MM.1S (cell line): ENCODE data around the gene NCAN.

Experiments used
- DNase-seq: peaks from one replicate; pipeline ENCODE4 v3.0.0-alpha.2; 2015
- H2AFZ ChIP-seq: fragments of 300-600 bp; sonication (generic); 2 replicates; pipeline ENCODE4 v1.6.0; 2016; ENCODE audit warnings: antibody characterized with exemption, low read length
- H3F3A ChIP-seq: fragments of 300-600 bp; sonication (generic); 2 replicates; pipeline ENCODE4 v1.6.1; 2016; ENCODE audit warnings: mild to moderate bottlenecking, antibody characterized with exemption, low read length, moderate library complexity, mixed read lengths; ENCODE audit not compliant: insufficient read depth
- H3K27ac ChIP-seq: fragments of 300-600 bp; sonication (generic); 2 replicates; pipeline ENCODE4 v1.5.1; 2016; ENCODE audit warnings: mild to moderate bottlenecking, low read length
- H3K27me3 ChIP-seq: fragments of 300-600 bp; sonication (generic); replicated peaks from 2 replicates; pipeline ENCODE4 v1.6.0; 2016; ENCODE audit warnings: low read length; ENCODE audit not compliant: insufficient read depth
- H3K36me3 ChIP-seq: fragments of 300-600 bp; sonication (generic); replicated peaks from 2 replicates; pipeline ENCODE4 v1.6.1; 2016; ENCODE audit warnings: mild to moderate bottlenecking, low read length, mixed read lengths; ENCODE audit not compliant: insufficient read depth
- H3K4me1 ChIP-seq: fragments of 300-600 bp; sonication (generic); 2 replicates; pipeline ENCODE4 v1.6.1; 2016; ENCODE audit warnings: low read length, mixed read lengths
- H3K4me2 ChIP-seq: fragments of 300-600 bp; sonication (generic); 2 replicates; pipeline ENCODE4 v1.6.0; 2016; ENCODE audit warnings: low read depth, low read length
- H3K4me3 ChIP-seq: fragments of 300-600 bp; sonication (generic); 2 replicates; pipeline ENCODE4 v1.5.1; 2016; ENCODE audit warnings: low read length, mixed read lengths
- H3K79me2 ChIP-seq: fragments of 300-600 bp; sonication (generic); 2 replicates; pipeline ENCODE4 v1.6.1; 2016; ENCODE audit warnings: mixed run types, low read length, mixed read lengths
- H3K9ac ChIP-seq: fragments of 300-600 bp; sonication (generic); 2 replicates; pipeline ENCODE4 v1.6.1; 2016; ENCODE audit warnings: low read length, mixed read lengths
- H3K9me2 ChIP-seq: fragments of 300-600 bp; sonication (generic); replicated peaks from 2 replicates; pipeline ENCODE4 v1.6.1; 2016; ENCODE audit warnings: mild to moderate bottlenecking, low read length, mixed read lengths; ENCODE audit not compliant: insufficient read depth
- H3K9me3 ChIP-seq: fragments of 300-600 bp; sonication (generic); replicated peaks from 2 replicates; pipeline ENCODE4 v1.6.1; 2016; ENCODE audit warnings: mild to moderate bottlenecking, low read length, mixed read lengths; ENCODE audit not compliant: insufficient read depth
- H4K20me1 ChIP-seq: fragments of 300-600 bp; sonication (generic); 2 replicates; pipeline ENCODE4 v1.6.1; 2016; ENCODE audit warnings: mild to moderate bottlenecking, low read length, moderate library complexity, mixed read lengths; ENCODE audit not compliant: insufficient read depth
- CTCF ChIP-seq: fragments of 300-600 bp; sonication (generic); IDR thresholded peaks from 2 replicates; pipeline ENCODE4 v1.5.1; 2016; ENCODE audit warnings: antibody characterized with exemption, low read length, mixed read lengths
- EZH2 ChIP-seq: fragments of 300-600 bp; sonication (generic); optimal IDR thresholded peaks from 2 replicates; pipeline ENCODE3; 2017; ENCODE audit warnings: low read depth, mild to moderate bottlenecking, antibody characterized with exemption, low read length, mixed read lengths
- EZH2phosphoT487 ChIP-seq: fragments of 300-600 bp; sonication (generic); IDR thresholded peaks from 2 replicates; pipeline ENCODE4 v1.6.1; 2018; ENCODE audit warnings: antibody characterized with exemption, low read length

Gene NCAN

GRCh38 chr19:19185853-19186740 is 25.7 kb upstream of the NCAN start:
- no peak for TF ChIP-seq EZH2phosphoT487
- TF ChIP-seq CTCF: peak; percentile 84
- no peak overlapping the region for H3K4me3 ChIP-seq
- H3K4me1 ChIP-seq: peaks cover 6% of the 10 kb centered on the region; the same call in 1 of the 2 replicates
- H3K36me3 ChIP-seq: no peaks in the 10 kb centered on the region
- H3K9ac ChIP-seq: no peak overlapping the region
- no peak overlapping the region for H2AFZ ChIP-seq
- no peaks in the 10 kb centered on the region for H3K27me3 ChIP-seq
- peak; percentile 63 for DNase-seq
- no peak overlapping the region for H3K27ac ChIP-seq
- H3K9me3 ChIP-seq: no peaks in the 10 kb centered on the region
- no peaks in the 10 kb centered on the region for H3K9me2 ChIP-seq
- no peak overlapping the region for H3K4me2 ChIP-seq
- no peaks in the 10 kb centered on the region for H3F3A ChIP-seq
- peaks cover 26% of the 10 kb centered on the region for H3K79me2 ChIP-seq
- no peaks in the 10 kb centered on the region; the same call in 1 of the 2 replicates for H4K20me1 ChIP-seq

GRCh38 chr19:19186742-19187141 is 25.0 kb upstream of the NCAN start:
- Histone ChIP-seq H3K79me2 (peaks cover 32% of the 10 kb centered on the region), H3K9me3 (no peaks in the 10 kb centered on the region), H3F3A (0 out of 2 replicates have a peak, but pooled peaks cover 3% of the 10 kb centered on the region), H3K4me3 (no peak overlapping the region), H3K27ac (no peak overlapping the region), H4K20me1 (no peaks in the 10 kb centered on the region; the same call in 1 of the 2 replicates), H3K4me2 (no peak overlapping the region), H3K9ac (no peak overlapping the region), H3K4me1 (peaks cover 8% of the 10 kb centered on the region; the same call in 1 of the 2 replicates), H2AFZ (no peak overlapping the region), H3K9me2 (no peaks in the 10 kb centered on the region), H3K36me3 (no peaks in the 10 kb centered on the region), H3K27me3 (no peaks in the 10 kb centered on the region)
- DNase-seq: no peak
- no peak for TF ChIP-seq EZH2
- TF ChIP-seq EZH2phosphoT487: no peak
- TF ChIP-seq CTCF: no peak

GRCh38 chr19:19191768-19192077 is 20.0 kb upstream of the NCAN start:
- Histone ChIP-seq H4K20me1 (no peaks in the 10 kb centered on the region; the same call in 1 of the 2 replicates), H3K27ac (peak overlapping the region; percentile 83; the same call in 1 of the 2 replicates), H3K27me3 (no peaks in the 10 kb centered on the region), H3K79me2 (peaks cover 38% of the 10 kb centered on the region), H3K4me1 (peaks cover 15% of the 10 kb centered on the region; the same call in 1 of the 2 replicates), H3F3A (0 out of 2 replicates have a peak, but pooled peaks cover 8% of the 10 kb centered on the region), H3K4me2 (peak overlapping the region; percentile 79; the same call in 1 of the 2 replicates), H3K9me3 (no peaks in the 10 kb centered on the region), H3K9ac (peak overlapping the region; percentile 91), H3K9me2 (no peaks in the 10 kb centered on the region), H3K4me3 (peak overlapping the region; percentile 76), H3K36me3 (no peaks in the 10 kb centered on the region), H2AFZ (peak overlapping the region; percentile 79)
- TF ChIP-seq EZH2phosphoT487 (no peak), CTCF (no peak), EZH2 (no peak)
- DNase-seq: no peak
